Neural progenitor cell (in vitro differentiated cells): ENCODE measurements around the gene ATP5F1E.

Experiments
- CTCF ChIP-seq: fragments of 200-600 bp; sonication (generic); IDR thresholded peaks from 2 replicates; pipeline ENCODE4 v1.5.1; 2017; ENCODE audit warnings: antibody characterized with exemption, mild to moderate bottlenecking
- EZH2 ChIP-seq: fragments of 200-600 bp; sonication (generic); IDR thresholded peaks from 2 replicates; pipeline ENCODE4 v1.6.1; 2017; ENCODE audit warnings: antibody characterized with exemption, mild to moderate bottlenecking, moderate library complexity
- EZH2phosphoT487 ChIP-seq: fragments of 200-600 bp; sonication (generic); IDR thresholded peaks from 2 replicates; pipeline ENCODE4 v1.6.1; 2017; ENCODE audit warnings: antibody characterized with exemption

- TF ChIP-seq EZH2: no peak
- no peak for TF ChIP-seq EZH2phosphoT487
- TF ChIP-seq CTCF: no peak
Measured at GRCh38 chr20:59017493-59018231, 14.5 kb downstream of the ATP5F1E start.
